GM21367 (cell line): ENCODE data around the gene NOP56.

ENCODE experiments used
- ATAC-seq: cut with Tn5 transposase; IDR thresholded peaks from one replicate; pipeline ENCODE4 v1.9.1; 2021; ENCODE audit not compliant: unreplicated experiment

The NOP56 gene

DNA sequence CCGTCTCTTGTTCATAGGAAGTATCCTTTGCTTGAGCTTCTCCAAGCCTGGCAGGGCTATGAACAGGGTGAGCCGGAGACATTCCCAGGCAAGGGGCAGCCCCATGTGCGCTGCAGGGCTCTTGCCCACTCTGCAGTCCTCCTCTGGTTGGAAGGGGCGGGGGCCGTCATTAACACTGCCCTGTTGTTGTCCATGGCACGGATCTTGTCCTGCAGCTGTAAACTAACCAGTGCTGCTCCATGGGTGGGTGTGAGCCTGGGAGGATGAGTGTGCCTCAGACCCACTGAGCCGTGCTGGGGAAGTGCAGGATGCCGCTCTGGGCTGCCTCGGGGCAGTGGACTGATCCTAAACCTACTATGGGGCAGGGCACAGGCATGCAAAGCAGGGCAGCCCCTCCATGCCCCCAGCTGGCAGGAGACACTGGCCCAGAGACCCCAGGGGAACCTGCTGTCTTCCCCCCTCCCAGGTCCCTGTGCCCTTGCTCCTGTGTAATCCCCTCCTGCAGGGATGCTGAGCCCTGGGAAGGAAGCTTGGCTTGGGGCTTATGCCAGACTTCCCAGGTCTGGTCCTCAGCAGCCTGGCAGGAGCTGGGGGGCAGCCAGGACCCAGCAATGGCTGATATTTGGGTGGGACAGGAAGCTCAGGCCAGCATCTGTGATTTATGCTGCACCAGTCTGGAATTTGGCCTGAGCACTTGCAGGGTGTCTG is 48.6 kb downstream of the NOP56 start:
- no peak for ATAC-seq

DNA sequence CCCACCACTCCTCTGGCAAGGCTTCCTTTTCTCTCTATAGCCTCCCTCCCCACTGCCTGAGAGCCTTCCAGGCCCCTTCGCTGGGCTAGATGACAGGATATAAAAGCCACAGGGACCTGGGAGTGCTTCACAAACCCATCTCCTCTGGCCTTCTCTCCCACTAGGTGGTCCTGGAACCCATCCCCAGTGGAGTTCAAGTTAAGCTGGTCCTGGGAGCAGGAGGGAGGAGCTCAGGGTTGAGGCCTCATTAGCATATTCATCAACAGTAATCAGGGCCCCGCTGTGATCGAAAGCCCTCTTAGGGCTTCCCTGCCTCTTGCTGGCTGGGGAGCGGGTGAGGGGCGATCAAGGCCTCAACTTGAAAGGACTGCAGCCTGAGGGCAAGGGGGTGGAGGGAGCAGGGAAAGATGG is 49.2 kb downstream of the NOP56 start:
- ATAC-seq = no peak

GRCh38 chr20:2703716-2704475 is 51.5 kb downstream of the NOP56 start:
- no peak for ATAC-seq

DNA sequence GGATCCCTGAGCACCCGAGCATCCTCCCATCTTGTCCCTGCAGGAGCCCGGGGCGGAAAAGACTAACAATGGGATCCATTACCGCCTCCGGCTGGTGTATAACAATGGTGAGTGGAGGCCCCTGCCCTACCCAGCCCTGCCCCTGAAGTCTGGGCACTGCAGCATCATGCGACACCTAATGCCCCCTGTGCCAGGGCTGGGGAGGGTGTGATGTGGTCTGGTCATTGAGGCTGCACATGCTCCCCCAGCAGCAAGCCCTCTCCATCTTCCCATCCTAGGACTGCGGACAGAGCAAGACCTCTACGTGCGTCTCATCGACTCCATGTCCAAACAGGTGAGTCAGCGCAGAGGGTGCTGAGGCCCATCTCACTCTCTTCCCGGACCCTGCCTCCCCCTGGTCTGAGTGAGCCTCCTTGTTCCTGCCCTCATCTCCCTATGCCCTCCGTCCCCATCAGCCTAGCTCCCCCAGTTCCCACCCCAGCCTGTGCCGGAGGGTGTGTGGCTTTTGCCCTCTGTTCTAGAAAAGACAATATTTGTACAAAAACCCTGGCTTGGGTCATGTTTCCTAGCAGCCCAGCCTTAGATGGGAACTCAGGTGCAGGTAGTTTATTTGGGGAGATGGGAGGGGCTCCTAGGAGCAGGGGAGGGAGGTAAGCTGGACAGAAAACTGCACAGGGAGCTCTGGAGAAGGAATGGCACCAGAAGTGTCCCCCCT is 53.7 kb downstream of the NOP56 start:
- no peak for ATAC-seq

DNA sequence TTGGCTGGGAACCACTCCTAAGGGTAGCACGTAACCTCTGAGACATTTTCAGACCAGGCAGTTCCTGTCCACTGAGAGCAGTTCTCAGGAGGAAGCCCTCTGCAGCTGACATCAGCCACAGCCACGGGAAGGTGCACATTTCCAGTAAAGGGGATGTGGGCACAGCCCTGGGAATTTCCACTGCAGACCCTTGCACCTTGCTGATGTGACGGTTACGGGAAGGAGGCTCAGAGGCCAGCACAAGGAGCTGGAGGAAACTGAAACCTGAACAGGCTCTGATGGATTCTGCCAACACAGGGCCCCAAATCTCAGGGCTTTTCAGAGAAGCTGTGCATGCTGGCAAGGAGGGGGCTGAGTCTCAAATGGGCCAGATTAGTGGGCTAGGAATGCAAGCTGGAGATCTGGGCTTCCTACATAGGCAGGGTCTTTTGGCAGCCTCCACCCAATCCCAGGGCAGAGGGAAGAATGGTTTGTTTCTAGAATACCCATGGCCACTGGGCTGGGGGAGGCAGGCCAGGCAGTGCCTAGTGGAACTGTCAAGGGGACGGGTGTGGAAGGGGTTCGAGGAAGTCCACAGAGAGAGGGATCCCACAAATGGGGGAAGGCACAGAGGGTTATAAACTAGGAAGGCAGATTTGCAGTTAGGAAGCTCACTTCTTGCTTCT is 54.4 kb downstream of the NOP56 start:
- ATAC-seq = no peak

DNA sequence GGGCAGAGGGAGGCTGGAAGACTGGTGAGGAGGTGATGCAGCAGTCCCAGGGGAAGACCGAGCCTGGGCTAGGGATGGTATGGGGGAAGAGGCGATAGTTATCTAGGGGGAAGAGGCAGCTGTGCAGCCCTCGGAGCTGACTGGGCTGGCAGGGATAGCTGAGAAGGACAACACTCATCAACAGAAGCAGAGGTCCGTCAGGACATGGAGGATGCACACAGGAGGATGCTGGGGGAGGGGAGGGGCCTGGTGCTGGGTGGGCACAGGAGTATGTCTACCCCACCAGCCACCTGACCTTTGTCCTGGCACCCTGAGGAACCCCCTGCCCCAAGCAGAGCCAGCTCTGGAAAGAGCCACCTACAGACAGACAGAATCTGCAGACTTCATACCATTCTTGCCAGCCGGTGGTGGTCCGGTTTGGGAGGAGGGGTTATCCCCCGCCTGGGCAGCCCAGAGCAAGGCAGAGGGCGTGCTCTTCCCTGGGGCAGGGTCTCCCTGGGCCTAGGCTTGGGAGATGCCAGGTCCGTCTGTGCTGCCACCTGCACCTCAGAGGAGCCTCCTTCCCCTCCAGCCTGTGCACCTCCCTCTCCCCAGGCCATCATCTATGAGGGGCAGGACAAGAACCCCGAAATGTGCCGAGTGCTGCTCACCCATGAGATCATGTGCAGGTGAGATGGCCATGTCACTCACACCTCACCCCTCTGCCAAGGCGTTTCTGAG is 55.1 kb downstream of the NOP56 start:
- ATAC-seq = no peak
